Measurements from ENCODE around the gene IL1RAPL1.
A peak's percentile ranks its signal among the peaks of the same experiment; 100 is the strongest.
"Not testable (repeated sequence)": the region's sequence is repeated elsewhere in the genome, so short reads cannot be mapped to it uniquely, and the experiment has no call there.

Gene IL1RAPL1

GRCh38 chrX:29275928-29276327, 688.7 kb downstream of the IL1RAPL1 start:
- no peak for DNase-seq (ENCODE audit: low read depth)

- DNase-seq (ENCODE audit: low read depth) = peak; percentile 4
Measured at GRCh38 chrX:29281078-29281742, 694.0 kb downstream of the IL1RAPL1 start.

GRCh38 chrX:29285664-29286063, 698.4 kb downstream of the IL1RAPL1 start:
- no peak for DNase-seq (ENCODE audit: low read depth)

GRCh38 chrX:29295987-29296680, 708.9 kb downstream of the IL1RAPL1 start:
- peak; percentile 12 for DNase-seq (ENCODE audit: low read depth)

GRCh38 chrX:29297171-29297800, 710.0 kb downstream of the IL1RAPL1 start:
- peak; percentile 50 for DNase-seq (ENCODE audit: low read depth)

GRCh38 chrX:29299684-29300083, 712.4 kb downstream of the IL1RAPL1 start:
- no peak for DNase-seq (ENCODE audit: low read depth)

- DNase-seq (ENCODE audit: low read depth) = no peak
Measured at GRCh38 chrX:29308726-29309125, 721.5 kb downstream of the IL1RAPL1 start.

- no peak for DNase-seq (ENCODE audit: low read depth)
Measured at GRCh38 chrX:29315931-29316330, 728.7 kb downstream of the IL1RAPL1 start.

GRCh38 chrX:29318012-29318411, 730.8 kb downstream of the IL1RAPL1 start:
- peak; percentile 61 for DNase-seq (ENCODE audit: low read depth)

GRCh38 chrX:29332429-29332828, 745.2 kb downstream of the IL1RAPL1 start:
- DNase-seq (ENCODE audit: low read depth) = not testable (repeated sequence)

- DNase-seq (ENCODE audit: low read depth) = not testable (repeated sequence)
Measured at GRCh38 chrX:29333091-29333490, 745.8 kb downstream of the IL1RAPL1 start.

- DNase-seq (ENCODE audit: low read depth) = no peak
Measured at GRCh38 chrX:29348288-29348687, 761.0 kb downstream of the IL1RAPL1 start.

GRCh38 chrX:29359276-29359675, 772.0 kb downstream of the IL1RAPL1 start:
- DNase-seq (ENCODE audit: low read depth) = no peak

GRCh38 chrX:29374765-29375164, 787.5 kb downstream of the IL1RAPL1 start:
- DNase-seq (ENCODE audit: low read depth) = not testable (repeated sequence)

GRCh38 chrX:29376584-29376983, 789.3 kb downstream of the IL1RAPL1 start:
- no peak for DNase-seq (ENCODE audit: low read depth)

GRCh38 chrX:29382811-29383210, 795.6 kb downstream of the IL1RAPL1 start:
- no peak for DNase-seq (ENCODE audit: low read depth)

GRCh38 chrX:29388509-29388908, 801.3 kb downstream of the IL1RAPL1 start:
- no peak for DNase-seq (ENCODE audit: low read depth)

- DNase-seq (ENCODE audit: low read depth) = peak; percentile 21
Measured at GRCh38 chrX:29397506-29397905, 810.3 kb downstream of the IL1RAPL1 start.

- DNase-seq (ENCODE audit: low read depth) = no peak
Measured at GRCh38 chrX:29407357-29407756, 820.1 kb downstream of the IL1RAPL1 start.

- DNase-seq (ENCODE audit: low read depth) = no peak
Measured at GRCh38 chrX:29419774-29420553, 832.7 kb downstream of the IL1RAPL1 start.

GRCh38 chrX:29422034-29422433, 834.8 kb downstream of the IL1RAPL1 start:
- DNase-seq (ENCODE audit: low read depth) = no peak

GRCh38 chrX:29431895-29432294, 844.6 kb downstream of the IL1RAPL1 start:
- no peak for DNase-seq (ENCODE audit: low read depth)
